Effector CD4-positive, alpha-beta T cell (primary cell): ENCODE measurements around the gene TSACC.

Experiments
- DNase-seq: peaks from one replicate; pipeline ENCODE4 v3.0.0-alpha.2; 2020

The TSACC gene

GRCh38 chr1:156376958-156377919, 38.9 kb downstream of the TSACC start:
- DNase-seq = no peak

GRCh38 chr1:156378557-156378956, 40.2 kb downstream of the TSACC start:
- DNase-seq = no peak

GRCh38 chr1:156379420-156380165, 41.3 kb downstream of the TSACC start:
- DNase-seq = no peak

DNA sequence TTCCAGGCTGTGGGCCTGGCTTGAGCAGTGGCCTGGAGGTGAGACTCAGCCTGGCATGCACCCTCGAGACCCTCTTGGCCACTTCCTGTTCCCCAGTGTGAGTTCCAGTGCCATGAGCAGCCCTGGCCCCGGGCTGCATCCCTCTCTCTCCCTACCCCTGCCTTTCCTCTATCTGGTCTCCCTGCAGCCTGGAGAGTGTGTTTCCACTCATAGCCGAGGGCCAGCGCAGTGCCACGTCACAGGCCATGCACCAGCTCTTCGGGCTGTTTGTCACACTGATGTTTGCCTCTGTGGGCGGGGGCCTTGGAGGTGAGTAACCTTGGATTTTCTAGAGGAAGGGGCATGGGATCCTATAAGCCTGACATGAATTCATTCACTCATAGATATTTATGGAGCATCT, 44.2 kb downstream of the TSACC start:
- DNase-seq = no peak

DNA sequence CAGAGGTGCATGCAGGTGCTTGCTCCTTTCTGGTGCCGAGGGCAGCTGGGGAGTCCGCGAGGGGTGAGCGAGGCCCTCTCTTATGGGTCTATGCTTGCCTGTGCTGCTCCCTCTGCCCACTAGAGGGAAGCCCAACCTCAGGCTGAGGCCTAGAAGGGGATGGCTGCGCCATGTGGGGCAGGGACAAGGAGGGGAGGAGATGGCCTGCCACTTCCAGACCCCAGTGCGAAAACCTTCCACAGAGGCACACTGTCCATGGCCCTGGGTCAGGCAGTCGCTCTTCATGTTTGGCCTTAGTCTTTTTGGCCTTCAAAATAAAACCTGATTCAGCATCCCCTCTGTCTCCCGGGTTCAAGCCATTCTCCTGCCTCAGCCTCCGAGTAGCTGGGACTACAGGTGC, 44.7 kb downstream of the TSACC start:
- peak; percentile 49 for DNase-seq

DNA sequence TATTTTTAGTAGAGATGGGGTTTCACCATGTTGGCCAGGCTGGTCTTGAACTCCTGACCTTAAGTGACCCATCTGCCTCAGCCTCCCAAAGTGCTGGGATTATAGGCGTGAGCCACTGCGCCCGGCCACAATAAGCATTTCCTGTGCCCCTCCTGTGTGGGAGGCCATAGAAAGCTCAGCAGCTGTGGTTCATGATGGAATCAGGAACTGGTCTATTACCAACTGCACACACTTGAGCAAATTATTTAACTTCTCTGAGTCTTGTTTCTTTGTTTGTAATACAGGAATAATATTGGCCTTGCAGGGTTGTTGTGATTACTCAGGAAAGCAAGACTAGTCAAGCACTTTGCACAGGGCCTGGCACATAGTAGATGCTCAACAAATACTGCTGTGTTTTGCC, 45.7 kb downstream of the TSACC start:
- no peak for DNase-seq

DNA sequence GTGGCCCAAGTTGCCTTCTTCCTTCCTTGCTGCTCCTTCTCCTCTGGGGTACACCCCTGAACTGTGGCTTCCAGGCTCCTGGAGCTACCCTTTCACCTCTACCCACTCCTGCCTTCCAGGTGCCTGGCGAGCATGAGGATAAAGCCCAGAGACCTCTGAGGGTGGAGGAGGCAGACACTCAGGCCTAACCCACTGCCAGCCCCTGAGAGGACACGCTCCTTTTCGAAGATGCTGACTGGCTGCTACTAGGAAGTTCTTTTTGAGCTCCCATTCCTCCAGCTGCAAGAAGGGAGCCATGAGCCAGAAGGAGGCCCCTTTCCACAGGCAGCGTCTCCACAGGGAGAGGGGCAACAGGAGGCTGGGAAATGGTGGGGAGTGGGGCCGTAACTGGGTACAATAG, 46.3 kb downstream of the TSACC start:
- DNase-seq = no peak

DNA sequence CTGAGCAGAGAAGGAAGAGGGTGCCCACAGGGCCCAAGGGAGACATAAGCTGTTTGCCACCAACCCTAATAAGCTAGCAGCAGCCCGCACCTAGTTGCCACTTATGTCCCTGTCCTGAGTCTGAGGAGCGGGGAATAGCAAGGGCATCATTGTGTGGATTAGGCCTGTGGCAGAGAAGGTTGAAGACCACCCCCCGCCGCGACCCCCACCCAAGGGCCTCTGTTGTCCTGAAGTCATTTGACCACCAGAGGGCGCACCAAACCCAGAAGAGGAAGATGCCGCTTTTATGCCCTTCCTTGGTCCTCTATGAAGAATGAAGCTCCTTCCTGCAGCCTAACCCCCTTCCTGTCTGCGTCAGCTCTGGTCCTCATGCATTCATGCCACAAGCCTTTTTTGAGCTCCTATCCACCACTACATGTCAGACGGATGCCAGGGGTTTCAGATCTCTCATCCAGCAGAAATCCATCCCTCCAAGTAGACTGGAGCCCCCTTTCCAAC, 47.3 kb downstream of the TSACC start:
- DNase-seq = peak; percentile 77

DNA sequence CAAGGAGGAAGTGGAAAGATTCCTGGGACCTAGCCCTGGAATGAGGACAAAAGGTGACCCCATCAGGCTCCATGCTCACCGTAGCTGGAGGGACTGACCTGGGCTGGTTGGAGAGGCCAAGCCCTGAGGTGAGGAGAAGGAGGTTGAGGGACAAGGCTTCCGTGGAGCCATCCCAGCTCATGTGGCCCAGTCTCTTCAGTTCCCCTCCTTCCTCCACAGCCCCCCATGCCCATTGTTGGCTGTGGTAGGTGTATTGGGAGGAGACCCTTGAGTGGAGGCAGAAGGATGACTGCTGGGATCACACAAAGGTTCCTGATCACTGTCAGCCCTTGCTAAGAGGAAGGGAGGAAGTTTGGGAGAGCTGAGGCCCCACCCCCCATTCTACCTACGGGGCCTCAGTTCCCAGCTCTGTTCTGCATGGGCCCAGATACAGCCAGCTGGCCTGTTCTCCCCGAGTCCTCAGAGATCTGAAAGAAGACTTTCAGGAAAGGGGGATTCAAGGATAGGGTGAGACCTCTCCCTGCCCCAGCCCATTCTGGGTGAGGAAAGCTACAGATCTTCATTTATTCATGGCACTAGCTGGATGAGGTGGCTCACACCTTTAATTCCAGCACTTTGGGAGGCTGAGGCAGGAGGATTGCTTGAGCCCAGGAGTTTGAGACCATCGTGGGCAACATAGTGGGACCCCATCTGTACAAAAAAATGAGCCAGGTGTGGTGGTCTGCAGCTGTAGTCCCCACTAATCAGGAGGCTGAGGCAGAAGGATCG, 48.0 kb downstream of the TSACC start:
- no peak for DNase-seq

- no peak for DNase-seq
Measured at GRCh38 chr1:156386949-156387869, 48.9 kb downstream of the TSACC start.

DNA sequence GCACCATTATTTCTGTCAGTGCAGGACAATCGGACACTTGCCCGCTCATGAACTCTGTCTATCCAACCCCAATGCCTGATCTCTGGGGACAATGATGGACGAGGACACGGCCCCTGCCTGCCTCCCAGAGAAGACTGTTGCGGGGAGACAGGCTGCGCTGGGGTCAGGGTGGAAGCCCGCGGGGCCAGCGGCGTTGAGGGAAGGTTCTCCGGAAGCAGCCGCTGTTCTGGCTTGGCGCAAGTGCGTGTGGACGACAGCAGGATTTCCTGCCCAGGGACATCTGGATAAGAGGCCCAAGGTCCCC, 49.5 kb downstream of the TSACC start:
- DNase-seq = no peak

- DNase-seq = no peak
Measured at GRCh38 chr1:156388174-156389137, 50.1 kb downstream of the TSACC start.

DNA sequence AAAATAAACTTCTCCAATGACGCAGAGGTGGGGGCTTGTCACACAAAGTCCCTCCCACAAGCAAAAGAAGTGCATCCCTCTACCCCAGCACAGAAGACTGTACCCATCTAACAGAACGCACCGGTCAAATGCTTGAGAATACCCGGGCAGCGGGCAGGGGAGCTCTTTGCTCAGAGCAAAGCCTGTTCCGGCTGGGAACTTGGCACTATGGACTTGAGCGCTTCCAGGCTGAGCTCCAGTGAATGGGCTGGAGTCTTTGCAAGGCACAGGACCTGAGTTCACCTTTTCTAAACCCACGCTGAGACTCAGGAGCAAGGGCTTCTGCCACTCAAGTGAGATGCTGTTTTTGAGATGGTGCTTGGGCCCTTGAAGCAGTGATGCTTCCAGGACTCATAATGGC, 51.0 kb downstream of the TSACC start:
- no peak for DNase-seq

DNA sequence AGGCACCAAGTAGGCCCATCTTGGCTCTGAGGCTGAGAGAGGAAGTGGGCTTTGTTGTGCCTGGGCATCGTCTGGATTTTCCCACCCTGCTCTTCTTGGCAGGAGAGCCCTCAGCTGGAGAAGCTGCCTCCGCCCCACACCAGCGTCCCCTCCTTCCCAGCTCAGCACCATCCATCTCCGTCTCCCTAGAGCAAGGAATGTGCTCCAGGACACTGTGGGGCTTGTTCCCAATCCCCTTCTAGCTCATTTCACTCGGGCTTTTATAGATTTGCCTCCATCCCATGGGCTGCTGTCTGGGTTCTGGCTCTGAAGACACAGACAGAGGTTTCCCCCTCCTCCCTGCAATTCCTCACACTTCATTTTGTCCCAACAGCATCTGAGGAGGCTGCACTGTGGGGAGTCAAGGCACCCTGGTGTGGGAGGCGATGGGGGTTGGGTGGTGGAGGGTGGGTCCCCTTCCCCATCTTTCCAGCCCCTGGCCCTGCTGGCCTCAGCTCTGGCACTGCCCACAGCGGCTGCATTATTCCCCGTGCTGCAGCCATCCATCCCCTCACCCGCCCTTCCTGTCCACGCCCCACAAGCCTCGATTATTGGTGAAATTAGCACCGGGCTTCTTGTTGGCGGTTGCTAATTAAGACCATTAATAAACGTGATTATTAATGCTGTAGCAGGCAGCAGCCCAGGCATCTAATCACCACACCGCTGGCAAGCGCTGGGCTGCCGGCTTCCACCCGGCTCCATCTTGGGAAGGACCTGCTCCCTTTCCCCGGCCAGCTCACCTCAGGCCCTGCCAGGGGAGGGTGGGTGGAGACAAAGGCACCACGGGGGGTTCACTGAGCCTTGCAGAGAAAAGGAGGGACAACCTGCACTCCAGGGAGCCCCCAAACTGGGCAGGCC, 52.4 kb downstream of the TSACC start:
- no peak for DNase-seq

GRCh38 chr1:156391366-156391677, 53.0 kb downstream of the TSACC start:
- DNase-seq = no peak

DNA sequence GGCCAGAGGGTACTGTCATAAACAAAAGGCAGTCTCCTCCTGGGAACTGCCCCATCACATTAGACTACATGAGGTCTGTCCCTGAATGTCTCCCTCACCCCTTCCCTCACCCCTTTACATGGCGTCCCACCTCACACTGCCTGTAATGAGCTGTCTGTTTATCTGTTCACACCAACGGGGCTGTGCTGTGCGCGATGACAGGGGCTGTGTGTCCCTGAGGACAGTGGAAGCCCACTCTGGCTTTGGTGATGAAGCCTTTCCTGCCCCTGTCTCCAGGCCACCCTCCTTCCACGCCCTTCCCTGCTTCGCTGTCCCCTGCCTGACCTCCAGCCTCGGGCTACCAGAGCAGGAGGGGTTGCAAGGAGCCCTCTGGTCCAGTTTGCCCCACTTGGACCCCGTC, 53.4 kb downstream of the TSACC start:
- no peak for DNase-seq

DNA sequence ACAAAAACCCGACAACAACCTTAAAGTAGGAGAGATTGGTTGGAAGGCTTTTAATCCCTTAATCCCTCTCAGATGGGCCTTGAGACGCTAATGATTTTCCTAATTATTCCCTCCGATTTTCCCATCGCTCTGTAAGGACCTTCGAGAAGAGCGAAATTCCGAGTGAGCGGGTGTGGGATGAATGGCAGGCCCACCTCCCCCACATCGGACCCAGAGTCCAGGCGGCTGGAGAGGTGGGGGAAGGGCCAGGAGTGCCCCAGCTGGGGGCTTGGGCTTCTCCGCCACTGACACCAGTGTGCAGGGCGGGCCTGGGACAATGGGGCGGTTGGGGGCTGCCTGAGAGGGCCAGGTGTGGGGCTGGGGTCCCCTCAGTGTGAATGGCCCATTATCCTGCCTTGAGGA, 54.1 kb downstream of the TSACC start:
- DNase-seq = no peak

- DNase-seq = no peak
Measured at GRCh38 chr1:156393095-156393494, 54.8 kb downstream of the TSACC start.

DNA sequence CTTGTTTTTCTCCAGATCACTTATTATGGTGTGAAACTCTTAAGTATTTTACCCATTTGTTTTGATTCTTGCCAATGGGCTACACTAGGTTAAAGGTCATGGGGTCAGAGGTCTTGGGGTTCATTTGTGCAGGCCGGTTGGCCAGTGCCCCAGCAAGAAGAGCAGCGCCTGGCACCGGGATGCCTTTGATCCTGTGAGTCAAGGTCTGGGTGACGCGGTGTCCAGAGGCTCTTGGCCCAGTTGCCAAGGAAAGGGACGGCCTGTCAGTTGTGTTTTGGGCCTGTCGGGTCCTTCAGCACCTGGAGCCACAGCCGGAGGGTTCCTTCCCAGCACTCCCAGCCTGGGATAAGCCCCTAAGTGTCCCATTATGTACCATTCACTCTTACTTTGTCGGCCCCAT, 55.8 kb downstream of the TSACC start:
- DNase-seq = no peak
